ENCODE results near the gene DTD1. TPM values are rescaled to one million over a fixed set of nuclear protein-coding genes. Genes with fewer than 3 reads are reported as not detected.

Gene DTD1
- total RNA-seq, 6 experiments from 2014 or later = 5.4 to 21.2 (median 7.5) TPM

DNA sequence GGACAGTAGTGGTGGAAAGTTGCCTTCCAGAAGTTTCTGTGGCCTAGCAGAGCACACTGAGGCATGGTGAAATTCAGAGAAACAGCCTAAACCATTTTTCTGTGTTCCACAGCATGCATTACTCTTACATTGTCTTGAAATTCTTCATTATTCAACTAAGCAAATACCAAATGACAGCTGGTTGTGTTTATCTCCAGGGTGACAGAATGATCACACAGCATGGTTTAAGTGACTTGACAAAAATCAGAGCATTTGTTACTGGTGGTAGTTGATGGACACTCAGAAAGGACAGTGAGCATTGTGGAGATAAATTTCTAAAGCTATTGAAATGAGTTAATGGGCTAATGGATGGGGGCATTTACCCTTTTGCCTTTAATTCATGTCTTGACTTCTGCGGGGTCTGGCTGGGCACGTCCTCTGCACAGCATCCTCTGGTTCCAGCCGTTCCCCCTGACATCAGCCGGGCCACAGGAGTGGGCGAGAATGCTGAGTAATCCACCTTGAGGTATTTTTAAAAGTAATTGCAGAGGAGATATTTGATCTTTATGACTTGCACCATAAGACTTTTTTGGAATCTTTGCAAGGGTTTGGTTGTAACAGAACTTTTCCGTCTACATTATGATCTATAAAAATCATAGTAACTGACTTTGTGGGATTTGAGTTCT lies 146.8 kb downstream of the DTD1 start:
- Histone ChIP-seq H3K27ac (no peak overlapping the region), H3K4me1 (no peaks in the 10 kb centered on the region), H3K27me3 (no peaks in the 10 kb centered on the region), H3K4me3 (no peak overlapping the region), H3K36me3 (no peaks in the 10 kb centered on the region), H3K9me3 (no peaks in the 10 kb centered on the region)
- 90% methylated on average over 2 of the region's 6 CpGs for WGBS (ENCODE audit: insufficient coverage, low coverage, low lambda C conversion rate, missing lambda C conversion rate)
- ATAC-seq (no peak), DNase-seq (no peak)
- TF ChIP-seq, protein P1, sequence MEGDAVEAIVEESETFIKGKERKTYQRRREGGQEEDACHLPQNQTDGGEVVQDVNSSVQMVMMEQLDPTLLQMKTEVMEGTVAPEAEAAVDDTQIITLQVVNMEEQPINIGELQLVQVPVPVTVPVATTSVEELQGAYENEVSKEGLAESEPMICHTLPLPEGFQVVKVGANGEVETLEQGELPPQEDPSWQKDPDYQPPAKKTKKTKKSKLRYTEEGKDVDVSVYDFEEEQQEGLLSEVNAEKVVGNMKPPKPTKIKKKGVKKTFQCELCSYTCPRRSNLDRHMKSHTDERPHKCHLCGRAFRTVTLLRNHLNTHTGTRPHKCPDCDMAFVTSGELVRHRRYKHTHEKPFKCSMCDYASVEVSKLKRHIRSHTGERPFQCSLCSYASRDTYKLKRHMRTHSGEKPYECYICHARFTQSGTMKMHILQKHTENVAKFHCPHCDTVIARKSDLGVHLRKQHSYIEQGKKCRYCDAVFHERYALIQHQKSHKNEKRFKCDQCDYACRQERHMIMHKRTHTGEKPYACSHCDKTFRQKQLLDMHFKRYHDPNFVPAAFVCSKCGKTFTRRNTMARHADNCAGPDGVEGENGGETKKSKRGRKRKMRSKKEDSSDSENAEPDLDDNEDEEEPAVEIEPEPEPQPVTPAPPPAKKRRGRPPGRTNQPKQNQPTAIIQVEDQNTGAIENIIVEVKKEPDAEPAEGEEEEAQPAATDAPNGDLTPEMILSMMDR (IDR thresholded peaks at IDR 0.05) = no peak
- TF ChIP-seq POLR2A (IDR thresholded peaks at IDR 0.05) = no peak
- intact Hi-C loops (cut with DNase I) = no loop called here

DNA sequence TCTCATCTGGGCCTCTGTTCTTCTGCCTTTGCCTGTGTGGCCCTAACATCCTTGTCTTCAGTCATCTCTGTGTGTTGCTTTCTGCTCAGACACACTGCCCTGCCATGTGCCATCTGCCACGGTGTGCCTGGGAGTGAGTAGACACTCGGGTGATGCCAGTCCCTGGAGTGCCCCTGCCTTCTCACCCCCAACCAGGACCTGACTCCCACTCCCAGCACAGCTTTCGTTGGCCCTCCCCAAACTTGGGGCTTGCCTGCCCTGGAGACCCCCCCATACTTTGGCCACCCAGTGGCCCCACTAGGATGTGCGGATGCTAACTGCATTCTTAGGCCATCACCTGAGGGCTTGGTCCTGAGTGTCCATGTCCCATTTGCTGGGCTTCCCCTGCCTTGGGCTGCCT lies 149.3 kb downstream of the DTD1 start:
- Histone ChIP-seq H3K27me3 (no peaks in the 10 kb centered on the region), H3K4me1 (no peaks in the 10 kb centered on the region), H3K9me3 (no peaks in the 10 kb centered on the region), H3K36me3 (no peaks in the 10 kb centered on the region), H3K4me3 (no peak overlapping the region), H3K27ac (no peak overlapping the region)
- DNase-seq (no peak), ATAC-seq (no peak)
- WGBS (ENCODE audit: insufficient coverage, low coverage, low lambda C conversion rate, missing lambda C conversion rate) = 100% methylated on average over 1 of the region's 4 CpGs
- TF ChIP-seq, protein P1 (IDR thresholded peaks at IDR 0.05) = no peak
- no peak for TF ChIP-seq POLR2A (IDR thresholded peaks at IDR 0.05)
- intact Hi-C loops (cut with DNase I) = no loop called here

DNA sequence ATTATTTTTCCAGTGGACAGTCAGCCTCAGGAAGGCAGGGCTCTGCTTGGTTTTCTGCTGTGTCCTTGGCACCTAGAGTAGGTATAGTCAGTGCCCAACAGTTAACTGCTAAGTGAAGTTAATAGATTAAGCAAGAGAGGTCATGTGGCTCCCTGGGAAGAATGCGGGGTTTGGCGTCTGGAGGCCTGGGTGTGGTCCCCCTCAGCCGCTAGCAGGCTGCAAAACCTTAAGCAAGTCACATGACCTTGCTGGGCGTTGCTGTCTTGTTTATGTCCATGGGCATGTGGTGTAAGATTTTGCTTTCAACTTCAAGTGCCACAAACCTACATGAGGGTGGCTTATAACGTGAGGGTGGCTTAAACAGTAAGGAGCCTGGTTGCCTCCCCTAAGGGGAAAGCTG lies 150.2 kb downstream of the DTD1 start:
- no peak for TF ChIP-seq POLR2A (IDR thresholded peaks at IDR 0.05)
- TF ChIP-seq, protein P1 (IDR thresholded peaks at IDR 0.05) = no peak
- 100% methylated on average over 1 of the region's 5 CpGs for WGBS (ENCODE audit: insufficient coverage, low coverage, low lambda C conversion rate, missing lambda C conversion rate)
- DNase-seq = no peak
- no peak overlapping the region for H3K27ac ChIP-seq
- intact Hi-C loops (cut with DNase I) = no loop called here
- no peaks in the 10 kb centered on the region for H3K9me3 ChIP-seq
- no peaks in the 10 kb centered on the region for H3K27me3 ChIP-seq
- no peaks in the 10 kb centered on the region for H3K4me1 ChIP-seq
- no peak overlapping the region for H3K4me3 ChIP-seq
- peak in 1 of 4 donors; percentile 32 for ATAC-seq
- H3K36me3 ChIP-seq = no peaks in the 10 kb centered on the region

DNA sequence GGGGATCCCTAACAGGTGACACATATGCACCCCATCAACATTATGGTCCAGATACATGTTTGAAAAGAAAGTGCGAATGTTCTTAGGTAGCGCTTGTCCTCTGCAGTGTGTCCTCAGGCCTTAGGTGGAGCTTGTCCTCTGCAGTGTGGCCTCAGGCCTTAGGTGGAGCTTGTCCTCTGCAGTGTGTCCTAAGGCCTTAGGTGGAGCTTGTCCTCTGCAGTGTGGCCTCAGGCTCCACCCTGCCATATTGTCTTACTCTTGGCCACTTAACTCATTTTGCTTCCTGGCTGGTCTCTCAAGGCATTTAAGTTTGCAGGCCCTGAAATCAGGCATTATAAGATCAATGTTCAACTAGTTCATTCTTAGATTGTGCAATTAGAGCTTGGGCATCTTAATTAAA lies 151.0 kb downstream of the DTD1 start:
- Histone ChIP-seq H3K4me1 (no peaks in the 10 kb centered on the region), H3K4me3 (no peak overlapping the region), H3K9me3 (no peaks in the 10 kb centered on the region), H3K27ac (no peak overlapping the region), H3K27me3 (no peaks in the 10 kb centered on the region), H3K36me3 (no peaks in the 10 kb centered on the region)
- no peak for TF ChIP-seq POLR2A (IDR thresholded peaks at IDR 0.05)
- TF ChIP-seq, protein P1 (IDR thresholded peaks at IDR 0.05) = no peak
- no peak for DNase-seq
- ATAC-seq = no peak
- 69% methylated on average over 2 of the region's 2 CpGs for WGBS (ENCODE audit: insufficient coverage, low coverage, low lambda C conversion rate, missing lambda C conversion rate)
- intact Hi-C loops (cut with DNase I) = no loop called here
